Breast epithelium (tissue), 3 donors: Measurements from ENCODE around the gene UQCRQ.

Source experiments
- CTCF ChIP-seq, 3 donors: fragments of 450-650 bp; IDR thresholded peaks; one replicate each; pipeline ENCODE4 v1.5.1; 2016 to 2017; ENCODE audit warnings: antibody characterized with exemption in 3 of 3, mild to moderate bottlenecking in 3 of 3, moderate library complexity in 3 of 3
- POLR2A ChIP-seq: fragments of 450-650 bp; IDR thresholded peaks from one replicate; pipeline ENCODE4 v1.6.1; 2016; ENCODE audit warnings: antibody characterized with exemption, mild to moderate bottlenecking, moderate library complexity
- POLR2AphosphoS5 ChIP-seq, 3 donors: sonication (generic); formaldehyde crosslinking; IDR thresholded peaks; one replicate each; pipeline ENCODE4 v1.6.1; 2017; ENCODE audit warnings: antibody characterized with exemption in 3 of 3

DNA sequence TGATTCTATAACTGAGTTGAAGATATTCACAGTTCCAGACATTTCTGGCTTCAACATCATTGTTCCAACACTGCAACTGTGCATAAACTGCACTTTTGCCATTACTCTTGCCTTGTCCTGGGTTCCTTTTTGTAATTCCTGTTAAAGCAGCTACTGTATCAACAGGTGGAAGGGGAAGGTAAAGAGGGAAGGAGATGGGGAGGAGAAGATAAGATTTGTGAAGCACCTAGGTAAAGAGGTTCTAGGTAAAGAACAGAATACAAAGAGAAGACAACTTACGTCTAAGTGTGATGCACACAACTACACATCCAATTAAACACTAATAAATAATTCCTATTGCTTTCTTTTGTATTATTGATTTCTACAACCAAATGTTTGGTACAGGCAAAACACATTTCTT lies 43.3 kb downstream of the UQCRQ start:
- no peak for TF ChIP-seq CTCF (IDR thresholded peaks at IDR 0.05)
- no peak for TF ChIP-seq POLR2A
- no peak for TF ChIP-seq POLR2AphosphoS5 (IDR thresholded peaks at IDR 0.05)
